Adrenal gland (tissue), 12 donors: ENCODE results near the gene PPP1R37. TPM values are rescaled to one million over a fixed set of nuclear protein-coding genes. Genes with fewer than 3 reads are reported as not detected.
A peak's percentile ranks its signal among the peaks of the same experiment; 100 is the strongest.

ENCODE experiments used
- DNase-seq, 7 donors: peaks; one replicate each; pipeline ENCODE4 v3.0.0-alpha.2; 2019 to 2020
- H3K27ac ChIP-seq, 5 donors: fragments of 200-600 bp; sonication (generic) in 4 of 5; 1 replicate in 3 of 5; 2 replicates in 2 of 5; pipeline versions ENCODE4 v1.5.1 to v1.8.0; 2016 to 2020; ENCODE audit warnings: mild to moderate bottlenecking in 1 of 5
- H3K27me3 ChIP-seq: fragments of 200-600 bp; 2 replicates; pipeline ENCODE4 v1.8.0; 2021
- H3K36me3 ChIP-seq, 2 donors: fragments of 200-600 bp; replicated peaks in 1 of 2; 1 replicate in 1 of 2; 2 replicates in 1 of 2; pipeline versions ENCODE4 v1.5.1 to v1.8.0; 2018 to 2022
- H3K4me1 ChIP-seq, 2 donors: fragments of 200-600 bp; replicated peaks in 1 of 2; 1 replicate in 1 of 2; 2 replicates in 1 of 2; pipeline versions ENCODE4 v1.5.1 to v1.8.0; 2018 to 2021
- H3K4me3 ChIP-seq, 4 donors: fragments of 200-600 bp; sonication (generic) in 3 of 4; one replicate each; pipeline ENCODE4 v1.5.1; 2016 to 2018
- H3K9me3 ChIP-seq, 3 donors: fragments of 200-600 bp; sonication (generic) in 1 of 3; replicated peaks in 1 of 3; 1 replicate in 2 of 3; 2 replicates in 1 of 3; pipeline versions ENCODE4 v1.5.1 to v1.8.0; 2016 to 2021
- POLR2A ChIP-seq, 2 donors: fragments of 450-650 bp; IDR thresholded peaks; one replicate each; pipeline ENCODE4 v1.6.1; 2017; ENCODE audit warnings: antibody characterized with exemption in 2 of 2, mild to moderate bottlenecking in 2 of 2, moderate library complexity in 1 of 2
- WGBS, 4 donors: extraction: QIAGEN DNeasy Blood & Tissue Kit in 2 of 4; methylation state at CpG; one replicate each; pipeline versions ENCODE4 v1.1.5 to v1.1.7; 2013 to 2017; 5-methylcytosine and 5-hydroxymethylcytosine counted together
- intact Hi-C, 2 donors: fragments of 100-400 bp; cut with DNase I; formaldehyde crosslinking; loops; one replicate each; pipeline versions ENCODE4 v1.14.1 to v1.15.0; 2022 to 2023
- polyA plus RNA-seq, 3 donors: library from polyadenylated mRNA; stranded (reverse); fragments of 200-250 nt in 2 of 3; fragments of 350-450 nt in 1 of 3; fragmentation: Illumina TruSeq in 1 of 3; extraction: RNeasy Lipid Tissue Mini Kit (QIAGEN cat#74804) in 1 of 3; gene quantifications; one replicate each; pipeline ENCODE4 v1.2.3, GENCODE V29; 2013 to 2014
- total RNA-seq, 9 donors: library from RNA; depleted of rRNA in 4 of 9; stranded (reverse); fragments of >200 nt in 4 of 9; fragments of 120-200 nt in 1 of 9; fragmentation: NEBNext Ultra II Directional in 1 of 9; extraction: Animal tissue kit (Norgen Biotek cat#: 25700) in 1 of 9; gene quantifications; one replicate each; pipeline versions ENCODE4 v1.1.0 to v1.2.4, GENCODE V29; 2013 to 2023
- TF ChIP-seq, protein P1 (sequence below), 6 experiments: fragments of 450-650 bp in 4 of 6; fragments of 200-600 bp in 2 of 6; sonication (generic) in 1 of 6; IDR thresholded peaks; 1 replicate in 5 of 6; 2 replicates in 1 of 6; pipeline versions ENCODE4 v1.5.1 to v1.8.0; 2016 to 2021; ENCODE audit warnings: antibody characterized with exemption in 6 of 6, mild to moderate bottlenecking in 2 of 6, moderate library complexity in 1 of 6
- donor health status: healthy with polysubstance abuse.
- donor health status: Bipolar disorder and iron deficiency.
- donor health status: DM: yes; HTN: yes; CAD: no.
- donor health status: DM: no; HTN: no; CAD: no.
- donor health status: DM: no; HTN: no; CAD: no.
- donor health status: DM: yes; HTN: yes; CAD: no.

Gene PPP1R37
- total and polyA plus RNA-seq, 12 donors = 16.4 to 244 (median 51.8) TPM

DNA sequence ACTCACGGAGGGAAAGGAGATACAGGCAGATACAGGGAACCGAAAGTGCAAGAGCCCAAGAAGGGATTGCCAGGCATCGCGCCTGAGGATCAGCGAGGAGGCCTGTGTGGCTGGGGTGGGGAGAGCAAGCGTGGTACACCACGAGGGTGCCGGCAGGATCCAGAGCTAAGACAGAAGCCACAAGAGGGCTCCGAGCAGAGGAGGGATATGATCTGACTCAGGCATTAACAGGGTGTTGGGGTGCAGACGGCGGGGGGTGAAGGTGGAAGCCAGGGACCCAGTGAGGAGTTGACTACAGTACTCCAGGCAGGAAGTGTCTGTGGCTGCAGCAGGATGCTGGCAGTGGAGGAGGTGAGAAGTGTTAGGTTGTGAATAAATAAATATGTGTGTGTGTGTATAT, 5.4 kb upstream of the PPP1R37 start:
- intact Hi-C loops = no loop called here
- Histone ChIP-seq H3K4me1 (peaks cover 0 to 9% of the 10 kb centered on the region in 2 donors), H3K4me3 (no peak overlapping the region), H3K27ac (no peak overlapping the region), H3K36me3 (peaks cover 0 to 6% of the 10 kb centered on the region in 2 donors), H3K27me3 (no peaks in the 10 kb centered on the region), H3K9me3 (no peaks in the 10 kb centered on the region)
- DNase-seq = no peak
- TF ChIP-seq, protein P1, sequence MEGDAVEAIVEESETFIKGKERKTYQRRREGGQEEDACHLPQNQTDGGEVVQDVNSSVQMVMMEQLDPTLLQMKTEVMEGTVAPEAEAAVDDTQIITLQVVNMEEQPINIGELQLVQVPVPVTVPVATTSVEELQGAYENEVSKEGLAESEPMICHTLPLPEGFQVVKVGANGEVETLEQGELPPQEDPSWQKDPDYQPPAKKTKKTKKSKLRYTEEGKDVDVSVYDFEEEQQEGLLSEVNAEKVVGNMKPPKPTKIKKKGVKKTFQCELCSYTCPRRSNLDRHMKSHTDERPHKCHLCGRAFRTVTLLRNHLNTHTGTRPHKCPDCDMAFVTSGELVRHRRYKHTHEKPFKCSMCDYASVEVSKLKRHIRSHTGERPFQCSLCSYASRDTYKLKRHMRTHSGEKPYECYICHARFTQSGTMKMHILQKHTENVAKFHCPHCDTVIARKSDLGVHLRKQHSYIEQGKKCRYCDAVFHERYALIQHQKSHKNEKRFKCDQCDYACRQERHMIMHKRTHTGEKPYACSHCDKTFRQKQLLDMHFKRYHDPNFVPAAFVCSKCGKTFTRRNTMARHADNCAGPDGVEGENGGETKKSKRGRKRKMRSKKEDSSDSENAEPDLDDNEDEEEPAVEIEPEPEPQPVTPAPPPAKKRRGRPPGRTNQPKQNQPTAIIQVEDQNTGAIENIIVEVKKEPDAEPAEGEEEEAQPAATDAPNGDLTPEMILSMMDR (IDR thresholded peaks at IDR 0.05) = no peak
- TF ChIP-seq POLR2A (IDR thresholded peaks at IDR 0.05) = no peak
- 69 to 77% (median 76%) methylated on average over 11 of the region's 11 CpGs for WGBS, 4 donors

DNA sequence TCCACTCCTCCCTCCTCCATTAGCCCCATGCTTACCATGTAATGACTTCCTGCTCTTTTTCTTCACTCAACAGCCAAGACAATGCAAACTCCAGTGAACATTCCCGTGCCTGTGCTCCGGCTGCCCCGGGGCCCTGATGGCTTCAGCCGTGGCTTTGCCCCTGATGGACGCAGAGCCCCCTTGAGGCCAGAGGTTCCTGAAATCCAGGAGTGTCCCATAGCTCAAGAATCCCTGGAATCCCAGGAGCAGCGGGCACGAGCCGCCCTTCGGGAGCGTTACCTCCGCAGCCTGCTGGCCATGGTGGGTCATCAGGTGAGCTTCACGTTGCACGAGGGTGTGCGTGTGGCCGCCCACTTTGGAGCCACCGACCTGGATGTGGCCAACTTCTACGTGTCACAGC, 2.9 kb upstream of the PPP1R37 start:
- no peak for DNase-seq
- H3K9me3 ChIP-seq = no peaks in the 10 kb centered on the region

DNA sequence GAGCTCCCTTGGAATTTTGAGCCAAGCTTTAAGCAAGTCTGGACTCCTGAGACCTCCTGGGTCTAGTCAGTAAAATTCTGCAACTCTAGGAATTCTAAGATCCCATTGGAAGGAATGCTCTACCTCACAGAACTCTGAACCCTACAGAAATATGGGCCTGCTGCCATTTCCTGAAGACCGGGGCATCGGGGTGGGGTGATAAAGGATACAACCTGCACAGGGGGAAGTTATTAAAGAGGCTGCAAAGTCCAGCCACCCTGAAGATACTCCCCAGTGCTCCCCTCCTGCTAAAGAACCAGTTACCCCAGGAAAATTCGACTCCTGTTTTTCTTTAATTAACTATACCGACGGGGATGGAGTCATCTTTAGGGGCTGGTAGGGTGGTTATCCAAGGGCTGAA, 2.4 kb upstream of the PPP1R37 start:
- TF ChIP-seq, protein P1 (IDR thresholded peaks at IDR 0.05) = no peak
- no peak for TF ChIP-seq POLR2A (IDR thresholded peaks at IDR 0.05)
- no peak for DNase-seq
- Histone ChIP-seq H3K36me3 (peaks cover 0 to 6% of the 10 kb centered on the region in 2 donors), H3K4me1 (peaks cover 16 to 30% of the 10 kb centered on the region in 2 donors), H3K27me3 (no peaks in the 10 kb centered on the region), H3K9me3 (no peaks in the 10 kb centered on the region), H3K4me3 (peak overlapping the region in 1 of 4 donors; percentile 77), H3K27ac (peak overlapping the region in 3 of 5 donors; percentile 85 to 99 (median 92))
- 33 to 50% (median 41%) methylated on average over 5 of the region's 5 CpGs for WGBS, 4 donors
- intact Hi-C loops = loop anchor here in 1 of 2 donors (5.0 kb wide), 1 partner anchor 37 kb away; no protein-coding TSS in a partner anchor

More for the DNA sequence above, 2.9 kb upstream of the PPP1R37 start:
- peaks cover 0 to 6% of the 10 kb centered on the region in 2 donors for H3K36me3 ChIP-seq
- WGBS, 4 donors = 91 to 97% (median 93%) methylated on average over 9 to 17 of the region's 17 CpGs
- intact Hi-C loops = loop anchor here in 1 of 2 donors (5.0 kb wide), 1 partner anchor 37 kb away; no protein-coding TSS in a partner anchor
- peaks cover 14 to 24% of the 10 kb centered on the region in 2 donors for H3K4me1 ChIP-seq
- no peaks in the 10 kb centered on the region for H3K27me3 ChIP-seq
- no peak overlapping the region for H3K4me3 ChIP-seq
- H3K27ac ChIP-seq = no peak overlapping the region
- TF ChIP-seq POLR2A (IDR thresholded peaks at IDR 0.05) = no peak
- TF ChIP-seq, protein P1 (IDR thresholded peaks at IDR 0.05) = no peak

DNA sequence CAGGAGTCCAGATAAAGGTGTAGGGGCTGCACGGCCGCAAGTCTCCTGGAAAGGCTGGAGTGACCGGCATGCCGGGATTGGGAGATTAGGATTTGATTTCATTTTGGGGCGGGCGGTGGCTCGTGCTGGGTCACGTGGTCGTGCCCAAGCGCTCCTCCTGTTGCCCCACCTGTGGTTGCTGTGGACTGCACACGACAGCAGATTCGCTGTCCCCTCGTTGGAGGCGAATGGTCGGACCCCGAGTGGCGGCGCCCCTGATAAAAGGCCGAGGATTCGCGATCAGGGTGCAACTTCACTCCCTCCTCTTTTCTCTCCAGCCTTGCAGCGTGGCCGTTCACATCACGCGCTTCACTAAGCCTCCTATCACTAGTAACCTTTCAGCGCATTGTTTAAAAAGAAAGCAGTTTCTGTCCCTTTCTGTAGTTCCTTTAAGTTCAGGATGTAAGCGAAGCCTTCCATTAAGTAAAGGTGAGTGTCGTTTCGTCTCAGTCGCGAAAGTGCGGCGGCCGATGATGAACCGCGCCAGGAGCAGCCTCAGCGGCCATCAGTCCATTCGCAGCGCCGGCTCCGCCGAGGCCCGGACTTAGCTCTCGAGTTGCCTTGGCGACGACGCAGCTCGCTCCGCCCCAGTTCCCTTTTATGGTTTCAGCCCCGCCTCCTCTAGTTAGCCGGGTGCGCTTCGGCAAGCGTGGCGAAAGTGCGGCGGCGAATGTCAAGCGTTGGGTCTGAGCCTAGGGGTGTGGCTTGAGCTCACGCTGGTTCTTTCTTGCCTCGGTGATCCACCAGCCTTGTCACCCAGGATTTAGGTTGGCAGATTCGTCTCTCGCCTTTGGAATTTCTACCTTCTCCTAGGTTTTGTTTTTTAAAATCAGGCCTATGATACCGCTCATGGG, 1.7 kb upstream of the PPP1R37 start:
- H3K9me3 ChIP-seq = no peaks in the 10 kb centered on the region
- WGBS, 4 donors = 5 to 12% (median 8%) methylated on average over 45 to 64 of the region's 64 CpGs
- peaks cover 0 to 6% of the 10 kb centered on the region in 2 donors for H3K36me3 ChIP-seq
- peak overlapping the region in 3 of 4 donors; percentile 33 to 93 (median 77) for H3K4me3 ChIP-seq
- DNase-seq = peak; percentile 98 to 99 (median 99)
- TF ChIP-seq, protein P1 (IDR thresholded peaks at IDR 0.05) = peak in 2 of 6 experiments; percentile 5
- peak; percentile 23 to 92 for TF ChIP-seq POLR2A (IDR thresholded peaks at IDR 0.05)
- no peaks in the 10 kb centered on the region for H3K27me3 ChIP-seq
- peak overlapping the region; percentile 78 to 99 (median 92) for H3K27ac ChIP-seq
- intact Hi-C loops = loop anchor here in 1 of 2 donors (5.0 kb wide), 1 partner anchor 36 kb away; no protein-coding TSS in a partner anchor
- H3K4me1 ChIP-seq = peaks cover 23 to 37% of the 10 kb centered on the region in 2 donors
